ENCODE data around the gene CIT.
"Not testable (repeated sequence)": the region's sequence is repeated elsewhere in the genome, so short reads cannot be mapped to it uniquely, and the experiment has no call there.

Gene CIT
- 0.87 to 5.1 reads per million in 2 donors for total RNA-seq

DNA sequence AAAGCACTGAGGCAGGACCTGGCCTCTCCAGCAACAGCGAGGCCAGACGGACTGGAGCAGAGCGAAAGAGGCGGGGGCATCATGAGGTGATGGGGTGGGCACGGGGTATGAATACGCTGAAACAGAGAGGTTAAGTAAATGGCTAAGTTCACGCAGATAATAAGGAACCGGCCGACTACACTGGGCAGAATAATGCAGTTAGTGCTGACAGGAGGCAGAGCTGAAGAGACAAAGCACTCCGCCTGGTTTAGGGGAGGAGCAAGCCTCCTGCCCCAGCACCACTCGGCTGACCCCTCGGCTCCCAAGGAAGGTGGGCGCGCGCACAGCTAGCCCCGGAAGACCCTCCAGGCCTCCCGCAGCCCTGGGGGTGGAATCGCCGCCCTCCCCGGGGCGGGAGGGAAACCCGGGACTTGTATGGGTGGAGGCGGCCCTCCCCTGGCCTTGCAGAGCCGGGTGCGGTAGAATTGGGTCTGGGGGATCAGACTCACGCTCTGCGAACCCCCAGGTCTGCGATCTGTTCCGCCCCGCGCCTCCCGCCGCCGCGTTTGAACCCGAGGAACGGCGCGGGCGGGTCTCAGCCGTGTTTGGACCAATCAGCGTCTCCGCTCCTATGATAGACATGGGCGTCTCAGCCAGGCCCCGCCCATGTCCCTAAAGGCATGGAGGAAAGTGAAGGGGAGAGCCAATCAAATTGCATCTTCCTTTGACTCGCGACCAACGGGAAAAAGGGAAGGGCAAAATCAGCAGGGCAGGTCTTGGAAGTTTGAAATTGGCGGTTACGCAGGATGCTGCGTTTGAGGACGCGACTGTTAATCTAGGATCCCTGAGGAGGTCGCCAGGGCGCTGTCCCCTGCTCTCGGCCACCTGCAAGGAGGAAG is at the start of gene CIT:
Gene CIT, minus strand, starts transcription at position 560 of the 878 bp plus-strand sequence. CDS start 1,152 bp downstream, outside the sequence.
- peak; percentile 56 for DNase-seq

DNA sequence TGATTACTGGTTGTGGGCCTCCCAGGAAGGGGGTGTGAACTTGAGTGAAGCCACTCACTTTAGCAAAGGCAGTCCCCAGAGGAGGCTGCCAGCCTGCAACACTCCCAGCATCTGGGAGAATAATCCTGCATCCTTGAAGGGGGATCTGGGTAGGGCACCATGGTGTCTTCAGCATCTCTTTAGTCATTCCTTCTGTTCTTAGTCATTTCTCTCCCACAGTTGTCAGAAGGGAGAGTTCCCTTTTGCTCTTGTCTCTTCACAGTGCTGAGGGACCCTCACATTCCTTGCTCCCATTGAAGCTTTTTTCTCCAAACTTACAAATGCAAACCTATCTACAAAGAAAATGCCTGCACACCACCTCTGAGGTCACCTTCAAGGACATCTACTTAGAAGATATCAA is 48.1 kb upstream of the CIT start:
- no peak for DNase-seq

DNA sequence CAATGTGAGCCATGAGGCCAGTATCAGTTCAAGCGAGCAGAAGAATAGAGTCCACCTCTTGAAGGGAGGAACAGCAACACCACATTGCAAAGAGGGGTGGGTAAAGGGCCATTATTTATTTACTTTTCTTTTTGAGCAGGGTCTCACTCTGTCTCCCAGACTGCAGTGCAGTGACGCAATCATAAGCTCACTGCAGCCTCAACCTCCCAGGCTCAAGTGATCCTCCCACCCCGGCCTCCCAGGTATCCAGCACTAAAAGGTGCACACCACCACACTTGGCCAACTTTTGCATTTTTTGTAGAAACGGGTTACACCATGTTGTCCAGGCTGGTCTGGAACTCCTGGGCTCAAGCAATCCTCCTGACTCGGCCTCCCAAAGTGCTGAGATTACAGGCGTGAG is 42.9 kb upstream of the CIT start:
- no peak for DNase-seq

- no peak for DNase-seq
Observed at GRCh38 chr12:119915894-119916510, 38.9 kb upstream of the CIT start.

DNA sequence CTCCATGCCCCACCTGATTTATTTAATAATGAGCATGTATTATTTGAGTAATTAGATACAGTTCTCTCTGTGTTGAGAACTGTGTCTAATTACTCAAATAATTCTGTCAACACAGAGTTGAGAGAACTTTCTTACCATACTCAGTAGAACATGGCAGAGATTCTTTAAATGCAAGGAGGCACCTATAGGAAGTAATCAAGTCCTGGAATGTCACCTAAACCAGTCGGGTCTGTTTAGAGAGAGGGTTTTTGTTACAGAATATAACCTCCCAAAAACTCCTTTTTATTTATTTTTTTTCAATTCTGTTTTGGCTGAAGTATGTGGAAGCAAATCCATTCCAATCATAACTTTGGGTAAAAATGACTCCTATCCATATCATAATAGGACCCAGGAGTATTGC is 37.5 kb upstream of the CIT start:
- DNase-seq, result no peak

DNA sequence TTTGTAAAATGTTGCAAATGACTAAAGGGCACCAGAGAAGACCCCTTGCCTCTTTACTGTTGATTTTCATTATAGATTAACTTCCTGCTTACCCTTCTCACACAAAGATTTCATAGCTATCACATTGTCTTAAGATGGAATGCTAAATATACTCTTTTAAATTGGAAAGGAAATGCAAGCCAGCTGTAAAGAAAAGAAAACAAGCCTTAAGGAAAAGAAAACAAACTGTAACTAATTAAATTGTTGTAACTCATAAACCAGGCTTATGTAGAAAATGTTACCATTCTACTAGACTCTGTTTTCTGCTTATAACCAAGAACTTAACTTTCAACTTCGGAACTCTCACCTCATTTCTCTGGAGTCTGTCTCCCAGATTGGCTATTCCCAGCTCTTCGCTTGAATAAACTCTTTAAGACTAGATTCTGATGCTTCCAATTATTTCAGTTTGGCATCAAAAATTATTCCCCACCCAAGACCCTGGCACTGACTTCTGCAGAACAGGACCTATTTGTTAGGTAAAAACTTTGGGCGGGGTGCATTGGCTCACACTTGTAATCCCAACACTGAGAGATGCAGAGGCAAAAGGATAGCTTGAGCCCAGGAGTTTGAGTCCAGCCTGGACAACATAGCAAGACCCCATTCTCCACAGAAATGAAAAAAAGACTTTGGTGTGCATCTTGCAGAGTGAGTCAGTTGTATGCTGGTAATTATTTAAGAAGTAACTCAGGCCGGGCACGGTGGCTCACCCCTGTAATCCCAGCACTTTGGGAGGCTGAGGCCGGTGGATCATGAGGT is 36.6 kb upstream of the CIT start:
- DNase-seq, result no peak

DNA sequence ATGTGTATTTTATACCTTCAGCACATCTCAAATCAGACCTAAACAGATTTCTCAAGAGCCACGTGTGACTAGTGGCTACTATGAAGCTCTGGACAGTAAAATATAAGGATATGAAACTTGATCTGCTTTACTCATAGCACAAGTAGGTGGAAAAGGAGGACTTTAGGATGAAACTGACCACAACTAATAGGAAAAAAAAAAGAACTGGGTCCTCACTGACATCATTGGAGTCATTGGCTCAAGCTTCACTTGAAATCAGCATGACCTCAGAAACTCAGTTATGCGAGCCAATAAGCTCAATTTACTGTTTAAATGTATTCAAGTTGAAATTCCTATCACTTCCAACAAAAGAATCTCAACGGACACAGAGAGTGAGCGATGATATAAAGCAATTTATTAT is 34.1 kb upstream of the CIT start:
- DNase-seq, result no peak

- DNase-seq, result no peak
Observed at GRCh38 chr12:119910586-119910985, 33.5 kb upstream of the CIT start.

GRCh38 chr12:119902084-119902509 is 25.0 kb upstream of the CIT start:
- DNase-seq, result no peak

DNA sequence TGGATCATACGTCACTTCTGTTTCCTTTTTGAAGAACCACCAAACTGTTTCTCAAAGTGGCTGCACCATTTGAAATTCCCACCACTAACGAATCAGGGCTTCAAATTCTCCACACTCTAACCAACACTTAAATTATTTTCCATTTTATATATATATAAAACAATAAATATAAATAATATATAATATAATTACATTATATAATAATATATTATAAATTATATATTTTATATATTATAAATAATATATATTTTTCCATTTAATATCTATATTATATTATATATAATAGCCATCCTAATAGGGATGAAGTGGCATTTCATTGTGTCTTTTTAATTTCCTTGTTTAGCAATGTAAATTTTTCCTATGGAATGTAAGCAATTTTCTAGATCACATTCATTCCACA is 24.6 kb upstream of the CIT start:
- no peak for DNase-seq

GRCh38 chr12:119894916-119895315 is 17.8 kb upstream of the CIT start:
- DNase-seq, result no peak

DNA sequence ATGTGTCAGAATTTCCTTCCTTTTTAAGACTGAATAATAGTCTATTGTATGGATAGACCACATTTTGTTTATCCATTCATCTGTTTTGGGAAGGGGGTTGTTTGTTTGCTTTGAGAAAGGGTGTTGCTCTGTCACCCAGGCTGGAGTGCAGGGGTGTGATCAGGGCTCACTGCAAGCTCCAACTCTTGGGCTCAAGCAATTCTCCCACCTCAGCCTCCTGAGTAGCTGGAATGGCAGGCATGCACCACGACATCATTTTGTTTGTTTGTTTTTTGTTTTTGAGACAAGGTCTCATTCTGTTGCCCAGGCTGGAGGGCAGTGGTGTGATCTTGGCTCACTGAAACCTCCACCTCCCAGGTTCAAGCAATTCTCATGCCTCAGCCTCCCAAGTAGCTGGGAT is 15.5 kb upstream of the CIT start:
- DNase-seq, result not testable (repeated sequence)

DNA sequence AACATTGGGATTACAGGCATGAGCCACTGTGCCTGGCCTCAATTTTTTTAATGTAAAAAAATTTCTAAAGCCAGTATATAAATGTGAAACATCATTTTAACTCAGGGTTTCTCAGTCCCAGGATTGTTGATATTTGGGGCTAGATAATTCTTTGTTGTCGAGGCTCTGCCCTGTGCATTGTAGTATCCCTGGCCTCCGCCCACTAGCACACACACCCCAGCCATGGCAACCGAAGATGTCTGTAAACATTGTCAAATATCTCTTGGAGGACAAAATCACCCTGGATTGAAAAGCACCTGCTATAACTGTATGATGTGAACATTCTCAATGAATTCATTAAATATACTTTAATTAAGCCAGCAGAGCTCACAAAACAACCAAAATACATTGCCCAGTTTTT is 8.4 kb upstream of the CIT start:
- no peak for DNase-seq

DNA sequence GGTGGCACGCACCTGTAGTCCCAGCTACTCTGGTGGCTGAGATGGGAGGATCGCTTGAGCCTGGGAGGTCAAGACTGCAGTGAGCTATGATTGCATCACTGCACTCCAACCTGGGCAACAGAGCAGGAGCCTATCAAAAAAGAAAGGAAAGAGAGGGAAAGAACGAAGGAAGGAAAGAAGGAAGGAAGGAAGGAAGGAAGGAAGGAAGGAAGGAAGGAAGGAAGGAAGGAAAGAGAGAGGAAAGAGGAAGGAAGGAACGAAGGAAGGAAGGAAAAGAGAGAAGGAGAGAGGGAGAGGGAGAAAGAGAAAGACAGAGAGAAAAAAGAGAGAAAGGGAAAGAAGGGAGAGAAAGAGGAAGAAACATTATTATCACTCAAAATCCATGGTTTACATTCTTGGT is 6.7 kb upstream of the CIT start:
- DNase-seq, result not testable (repeated sequence)

GRCh38 chr12:119883237-119883636 is 6.1 kb upstream of the CIT start:
- no peak for DNase-seq

DNA sequence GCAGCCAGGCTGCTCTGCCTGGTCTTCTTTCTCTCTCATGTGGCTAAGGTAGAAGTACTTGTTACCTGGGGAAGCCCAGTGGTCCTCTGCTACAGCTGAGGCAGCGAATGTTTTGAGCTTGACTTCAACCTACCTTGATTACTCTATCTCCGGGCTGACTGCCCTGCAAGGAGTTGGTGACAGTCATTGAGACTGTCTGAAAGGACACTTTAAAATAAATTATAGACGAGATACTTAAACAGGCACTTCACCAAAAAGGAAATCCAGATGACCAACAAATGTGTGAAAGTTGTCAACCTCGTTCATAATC is 474 bp upstream of the CIT start:
- no peak for DNase-seq

GRCh38 chr12:119870457-119870856 is 6.7 kb downstream of the CIT start:
- no peak for DNase-seq

DNA sequence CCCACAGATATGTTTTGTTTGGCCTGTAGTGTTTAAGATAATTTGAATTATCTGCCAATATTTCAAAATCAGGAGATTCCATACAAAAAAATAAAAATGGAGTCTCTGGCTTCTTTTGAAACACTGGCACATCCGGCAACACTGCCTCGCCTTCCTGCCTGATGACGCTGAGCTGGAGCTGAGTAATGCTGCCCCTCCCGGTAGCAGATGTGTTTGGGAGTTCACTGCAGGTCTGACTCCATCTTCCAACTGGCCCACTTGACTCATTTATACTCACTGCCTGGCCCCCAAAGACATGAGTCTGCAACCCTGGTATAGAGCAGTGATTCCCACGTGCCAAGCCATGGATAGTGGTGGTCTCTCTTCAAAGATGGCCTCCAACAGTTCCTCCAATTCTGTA is 7.4 kb downstream of the CIT start:
- DNase-seq, result no peak

GRCh38 chr12:119868992-119869391 is 8.1 kb downstream of the CIT start:
- no peak for DNase-seq

- DNase-seq, result no peak
Observed at GRCh38 chr12:119864591-119864990, 12.5 kb downstream of the CIT start.

GRCh38 chr12:119859241-119859640 is 17.9 kb downstream of the CIT start:
- no peak for DNase-seq

GRCh38 chr12:119857041-119857591 is 20.0 kb downstream of the CIT start:
- DNase-seq, result no peak

DNA sequence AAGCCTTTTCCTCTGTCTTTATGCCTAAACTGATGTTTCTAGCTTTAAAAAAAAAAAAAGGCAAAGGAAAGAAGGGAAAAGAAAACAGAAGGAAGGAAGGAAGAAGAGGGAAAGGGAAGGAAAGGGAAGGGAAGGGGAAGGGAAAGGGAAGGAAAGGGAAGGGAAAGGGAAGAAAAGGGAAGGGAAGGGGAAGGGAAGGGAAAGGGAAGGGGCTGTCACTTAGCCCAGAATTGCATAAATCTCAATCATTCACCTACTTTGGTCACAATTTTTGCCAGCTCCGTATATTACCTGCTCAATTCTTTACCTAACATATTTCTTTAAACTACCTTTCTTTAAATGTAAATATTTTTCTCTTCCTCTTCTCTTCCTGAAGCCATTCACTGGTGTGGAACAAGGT is 26.8 kb downstream of the CIT start:
- DNase-seq, result no peak
